ENCODE measurements around the gene PPIL6. TPM values are rescaled to one million over a fixed set of nuclear protein-coding genes. Genes with fewer than 3 reads are reported as not detected.

PPIL6 gene
- polyA plus RNA-seq, 2 of the 4 experiments (the other 2 are of a cell fraction), result 1.6 to 5.0 TPM

DNA sequence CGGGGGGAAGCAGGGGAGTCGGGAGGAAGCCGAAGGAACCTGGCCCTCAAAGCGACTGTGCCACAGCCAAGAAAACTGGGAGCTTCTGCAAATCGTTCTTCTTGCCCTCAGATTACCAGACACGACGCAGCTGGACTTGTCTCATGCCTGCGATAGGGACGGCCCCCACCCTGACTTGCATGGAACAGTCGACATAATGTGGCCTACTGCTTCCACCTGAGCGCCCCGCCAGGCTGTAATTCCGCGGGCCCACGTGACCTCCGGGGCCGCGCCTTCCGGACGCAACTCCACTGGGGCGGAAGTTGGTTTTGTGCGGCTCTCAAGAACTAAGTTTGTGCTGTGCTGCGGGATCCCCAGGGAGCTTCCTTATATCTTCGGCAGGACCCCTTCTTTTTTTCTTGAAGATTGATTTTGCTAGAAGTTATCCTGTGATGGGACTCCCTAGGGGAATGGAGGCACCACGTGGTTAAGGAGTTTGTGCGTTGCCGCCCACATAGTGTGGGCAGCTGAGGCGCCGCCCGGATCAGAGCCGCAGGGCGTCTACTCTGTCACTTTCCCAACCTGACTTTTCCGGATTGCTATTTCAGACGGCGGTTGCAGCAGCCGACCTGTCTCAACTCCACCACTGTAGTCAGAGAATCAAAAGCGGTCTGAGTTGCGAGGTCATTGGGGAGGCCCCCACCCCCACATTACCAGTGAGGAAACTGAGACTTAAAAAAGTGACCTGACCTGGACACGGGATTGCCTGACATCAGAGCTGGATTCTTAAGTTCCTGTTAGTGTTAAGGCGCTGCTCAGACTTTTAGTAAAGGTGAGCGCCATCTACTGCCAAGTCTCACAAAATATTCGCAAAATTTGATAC is 57.6 kb downstream of the PPIL6 start (continued):
- TF ChIP-seq, protein P1, sequence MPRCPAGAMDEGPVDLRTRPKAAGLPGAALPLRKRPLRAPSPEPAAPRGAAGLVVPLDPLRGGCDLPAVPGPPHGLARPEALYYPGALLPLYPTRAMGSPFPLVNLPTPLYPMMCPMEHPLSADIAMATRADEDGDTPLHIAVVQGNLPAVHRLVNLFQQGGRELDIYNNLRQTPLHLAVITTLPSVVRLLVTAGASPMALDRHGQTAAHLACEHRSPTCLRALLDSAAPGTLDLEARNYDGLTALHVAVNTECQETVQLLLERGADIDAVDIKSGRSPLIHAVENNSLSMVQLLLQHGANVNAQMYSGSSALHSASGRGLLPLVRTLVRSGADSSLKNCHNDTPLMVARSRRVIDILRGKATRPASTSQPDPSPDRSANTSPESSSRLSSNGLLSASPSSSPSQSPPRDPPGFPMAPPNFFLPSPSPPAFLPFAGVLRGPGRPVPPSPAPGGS (IDR thresholded peaks at IDR 0.05), result 0 out of 3 replicates have a peak, but pooled peaks have one; percentile 41
- no peak for TF ChIP-seq CBX2 (IDR thresholded peaks at IDR 0.05; ENCODE audit: borderline replicate concordance, low read depth)
- TF ChIP-seq ESRRA (IDR thresholded peaks at IDR 0.05; ENCODE audit: borderline replicate concordance, low read length), result no peak
- no peak for TF ChIP-seq MAZ (IDR thresholded peaks at IDR 0.05; ENCODE audit: borderline replicate concordance, low read depth, low read length)
- TF ChIP-seq CBX8 (IDR thresholded peaks at IDR 0.05), result no peak
- TF ChIP-seq BHLHE40 (IDR thresholded peaks at IDR 0.05; ENCODE audit: low read depth, low read length), result no peak
- no peak for TF ChIP-seq FOSL2 (IDR thresholded peaks at IDR 0.05)
- no peak for TF ChIP-seq FOSL2 (CRISPR knock-in tag; IDR thresholded peaks at IDR 0.05)
- peak; percentile 75 for TF ChIP-seq GATA3 (IDR thresholded peaks at IDR 0.05; ENCODE audit: borderline replicate concordance)
- no peak for TF ChIP-seq KDM5A (IDR thresholded peaks at IDR 0.05)
- no peak for TF ChIP-seq ZFP36 (IDR thresholded peaks at IDR 0.05; ENCODE audit: borderline replicate concordance, partially characterized antibody)
- no peak for TF ChIP-seq CEBPB (IDR thresholded peaks at IDR 0.05)
- TF ChIP-seq, protein P2, sequence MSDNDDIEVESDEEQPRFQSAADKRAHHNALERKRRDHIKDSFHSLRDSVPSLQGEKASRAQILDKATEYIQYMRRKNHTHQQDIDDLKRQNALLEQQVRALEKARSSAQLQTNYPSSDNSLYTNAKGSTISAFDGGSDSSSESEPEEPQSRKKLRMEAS (IDR thresholded peaks at IDR 0.05), result peak; percentile 89; the same call in 1 of the 2 replicates
- peak; percentile 63 to 70 for TF ChIP-seq RAD21 (conservative IDR thresholded peaks at IDR 0.05 in 1 of 2, IDR thresholded peaks at IDR 0.05 in 1 of 2)
- TF ChIP-seq HOXB13 (CRISPR knock-in tag; IDR thresholded peaks at IDR 0.05; ENCODE audit: low read depth), result no peak
- no peak for TF ChIP-seq MAFK (IDR thresholded peaks at IDR 0.05; ENCODE audit: partially characterized antibody)
- no peak for TF ChIP-seq POLR2AphosphoS2 (conservative IDR thresholded peaks at IDR 0.05; ENCODE audit: low read length)
- no peak for TF ChIP-seq ZC3H11A (IDR thresholded peaks at IDR 0.05)
- TF ChIP-seq SREBF2 (IDR thresholded peaks at IDR 0.05), result no peak
- no peak for TF ChIP-seq HDAC2 (IDR thresholded peaks at IDR 0.05)
- TF ChIP-seq TFCP2L1 (CRISPR knock-in tag; IDR thresholded peaks at IDR 0.05), result no peak
- TF ChIP-seq FOXS1 (CRISPR knock-in tag; IDR thresholded peaks at IDR 0.05), result no peak
- TF ChIP-seq ZNF302 (CRISPR knock-in tag; IDR thresholded peaks at IDR 0.05), result no peak
- TF ChIP-seq HMGXB4 (CRISPR knock-in tag; IDR thresholded peaks at IDR 0.05; ENCODE audit: borderline replicate concordance), result no peak
- no peak for TF ChIP-seq NFE2L2 (conservative IDR thresholded peaks at IDR 0.05; ENCODE audit: low read length)
- TF ChIP-seq EHF (CRISPR knock-in tag; IDR thresholded peaks at IDR 0.05), result no peak

Data from A549 (cell line).